GM19463 (cell line): Measurements from ENCODE around the gene SMC6.

Source experiments
- ATAC-seq: cut with Tn5 transposase; IDR thresholded peaks from one replicate; pipeline ENCODE4 v1.9.1; 2021; ENCODE audit warnings: mild to moderate bottlenecking, moderate library complexity; ENCODE audit not compliant: unreplicated experiment

SMC6 gene

DNA sequence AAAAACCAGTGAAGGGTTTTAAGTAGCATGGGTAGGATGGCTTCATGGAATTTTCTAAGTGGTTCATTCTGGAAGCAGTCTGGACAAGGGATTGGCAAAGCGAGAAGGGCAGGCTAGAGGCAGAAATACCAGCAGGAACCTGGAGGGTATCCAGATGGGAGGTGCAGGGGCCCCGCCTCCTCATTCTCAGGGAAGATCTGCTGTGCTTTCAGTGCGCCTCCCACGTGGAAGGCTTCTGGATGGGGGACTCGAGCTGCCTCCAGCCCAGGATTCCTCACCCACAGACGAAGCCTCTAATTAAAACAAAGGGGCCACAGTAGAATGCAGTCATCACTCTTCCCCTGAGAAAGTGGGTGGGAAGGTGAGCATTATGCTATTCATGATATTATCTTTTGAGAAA, 133.3 kb downstream of the SMC6 start:
- no peak for ATAC-seq

DNA sequence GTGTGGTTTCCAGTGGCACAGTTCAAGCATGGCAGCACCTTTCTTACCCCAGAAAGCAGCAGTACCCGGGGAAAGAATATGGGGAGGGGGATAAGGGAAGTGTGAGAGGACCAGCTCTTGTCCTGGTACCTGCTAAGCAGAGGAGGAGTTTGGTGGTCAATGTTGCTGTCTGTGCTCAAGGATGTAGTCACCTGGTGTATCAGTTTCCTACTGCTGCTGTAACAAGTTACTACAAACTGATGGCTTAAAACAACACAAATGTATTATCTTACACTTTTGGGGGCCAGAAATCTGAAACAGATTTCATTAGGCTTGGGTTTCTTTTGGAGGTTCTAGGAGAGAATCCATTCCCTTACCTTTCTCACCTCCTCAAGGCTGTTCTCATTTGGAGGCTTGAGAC, 135.7 kb downstream of the SMC6 start:
- ATAC-seq: no peak

DNA sequence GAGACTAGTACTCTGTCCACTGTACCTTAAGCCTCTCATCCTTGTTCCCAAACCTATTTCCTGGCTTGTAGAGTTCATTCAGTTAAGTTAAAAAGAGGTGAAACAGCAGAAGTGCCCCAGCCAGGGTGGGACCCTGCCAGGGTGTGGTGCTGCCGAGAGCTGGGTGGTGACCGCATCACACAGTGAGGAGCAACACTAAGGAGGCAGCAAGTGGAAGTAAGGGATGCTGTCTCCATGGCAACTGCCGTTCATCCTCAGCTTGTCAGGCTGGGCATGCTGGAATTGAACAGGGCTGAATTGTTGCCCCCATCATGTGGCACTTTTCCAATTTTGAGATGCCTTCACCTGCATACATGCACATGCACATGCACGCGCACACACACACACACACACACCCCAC, 136.1 kb downstream of the SMC6 start:
- no peak for ATAC-seq

DNA sequence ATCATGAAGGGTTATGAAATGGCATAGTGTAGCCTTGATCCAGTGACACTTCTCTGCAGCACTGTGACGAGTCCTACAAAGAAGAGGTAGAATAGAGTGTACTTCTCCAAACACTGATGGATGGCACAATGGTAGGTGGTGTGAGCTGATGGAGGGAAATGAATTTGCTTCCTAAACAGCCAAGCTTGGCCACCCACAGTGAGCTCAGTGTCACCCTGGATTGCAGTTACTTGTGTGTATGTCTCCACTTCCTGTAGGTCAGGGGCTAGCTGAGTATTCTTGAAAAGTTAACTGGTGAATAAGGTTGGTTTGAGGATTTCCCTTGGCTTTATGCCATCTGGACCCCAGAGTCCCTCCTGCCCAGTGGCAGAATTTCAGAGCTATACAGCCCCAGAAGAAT, 137.2 kb downstream of the SMC6 start:
- ATAC-seq: no peak

DNA sequence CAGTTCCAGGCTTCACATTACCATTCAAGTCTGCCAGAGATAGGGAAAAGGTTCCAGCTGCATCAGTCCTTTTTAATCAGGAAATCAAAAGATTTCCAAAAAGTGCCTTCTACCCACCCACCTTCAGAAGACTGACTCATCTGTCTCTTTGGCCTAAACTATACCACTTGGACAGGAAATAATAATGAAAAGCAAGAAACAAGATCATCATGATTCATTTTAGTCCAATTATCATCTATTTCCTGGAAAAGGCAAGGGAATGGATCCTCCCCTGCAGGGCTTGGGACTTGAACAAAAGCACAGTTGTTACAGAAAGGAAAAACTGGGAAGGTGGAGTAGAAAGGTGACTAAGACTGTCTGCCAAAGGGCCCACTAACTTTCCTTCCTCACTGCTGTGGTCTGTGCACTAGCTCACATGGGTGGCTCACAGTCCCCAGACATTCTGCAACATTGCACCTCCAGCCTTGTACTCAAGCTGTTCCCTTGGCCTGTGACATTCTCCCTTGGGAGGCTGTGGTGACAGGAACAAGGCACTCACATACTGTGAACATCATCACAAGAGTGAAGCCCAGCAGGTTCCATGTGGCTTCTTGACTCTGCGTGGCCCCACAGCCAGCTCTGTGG, 137.8 kb downstream of the SMC6 start:
- ATAC-seq: no peak

DNA sequence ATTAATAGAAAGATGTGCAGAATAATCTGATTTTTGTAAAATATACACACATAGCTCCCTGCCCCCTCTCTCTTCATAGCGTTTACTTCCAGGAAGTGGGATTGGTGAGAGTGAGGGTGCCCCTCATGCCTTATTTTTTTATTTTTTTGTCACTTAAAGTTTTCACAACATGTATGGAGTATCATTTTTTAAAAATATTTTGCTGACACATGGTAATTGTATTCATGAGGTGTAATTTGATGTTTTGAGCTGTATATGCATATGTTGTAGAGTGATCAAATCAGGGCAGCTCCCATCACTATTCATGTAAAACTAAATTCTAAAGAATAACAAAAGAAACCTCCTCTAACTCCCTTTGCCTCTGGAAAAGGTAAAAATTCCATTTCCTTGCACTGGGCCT, 138.5 kb downstream of the SMC6 start:
- no peak for ATAC-seq

DNA sequence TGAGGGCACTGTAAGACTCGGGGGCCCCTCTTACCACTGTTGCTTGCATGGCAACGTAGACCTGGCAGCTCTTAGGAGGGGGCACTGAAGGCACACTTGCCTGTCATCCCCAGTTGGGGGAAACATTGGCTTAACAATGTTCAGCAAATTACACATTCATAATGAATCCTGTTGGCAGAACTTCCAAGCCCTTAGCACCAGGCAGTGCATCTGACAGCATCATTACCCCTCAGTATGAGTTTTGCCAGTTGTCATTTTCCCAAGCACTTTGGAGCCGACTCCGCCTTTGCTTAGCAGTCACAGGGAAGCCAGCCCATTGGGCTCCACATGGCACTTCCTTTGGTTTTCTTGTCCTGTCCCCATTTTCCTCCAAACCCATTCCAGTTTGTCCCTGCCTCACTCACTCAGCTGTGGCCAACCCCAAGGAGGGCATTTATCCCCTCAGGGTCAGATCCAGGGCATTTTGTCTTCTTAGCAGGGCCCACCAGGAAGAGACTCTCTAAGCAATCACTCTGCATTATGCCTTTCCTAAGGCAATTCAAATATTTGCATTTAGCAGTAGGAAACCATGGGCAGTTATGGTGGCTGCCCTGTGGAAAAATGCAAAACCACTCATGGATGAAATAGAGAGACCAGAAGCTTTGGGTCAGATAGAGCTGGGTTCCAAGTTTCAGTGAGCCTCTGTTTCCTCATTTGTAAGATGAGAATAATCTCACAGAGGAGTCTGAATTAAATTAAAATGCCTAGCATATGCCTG, 139.3 kb downstream of the SMC6 start:
- ATAC-seq: no peak
